Gastrocnemius medialis (tissue), 4 donors: ENCODE results near the gene KIF20B.

Experiments used
- CTCF ChIP-seq, 5 experiments: fragments of 450-650 bp in 3 of 5; fragments of 200-600 bp in 2 of 5; sonication (generic) in 2 of 5; IDR thresholded peaks in 4 of 5; conservative IDR thresholded peaks in 1 of 5; 1 replicate in 4 of 5; 2 replicates in 1 of 5; pipeline ENCODE4 v1.5.1; 2016 to 2019; ENCODE audit warnings: antibody characterized with exemption in 5 of 5, mild to moderate bottlenecking in 3 of 5, moderate library complexity in 3 of 5
- POLR2A ChIP-seq, 2 donors: fragments of 450-650 bp; IDR thresholded peaks; one replicate each; pipeline ENCODE4 v1.6.1; 2017; ENCODE audit warnings: antibody characterized with exemption in 2 of 2, mild to moderate bottlenecking in 2 of 2, moderate library complexity in 2 of 2

GRCh38 chr10:89666138-89666537 lies 35.3 kb upstream of the KIF20B start:
- TF ChIP-seq CTCF (IDR thresholded peaks at IDR 0.05 in 4 of 5, conservative IDR thresholded peaks at IDR 0.05 in 1 of 5) (no peak), POLR2A (IDR thresholded peaks at IDR 0.05) (no peak)
